ENCODE data around the gene TMED10. TPM values are rescaled to one million over a fixed set of nuclear protein-coding genes. Genes with fewer than 3 reads are reported as not detected.

The TMED10 gene
- 709 and 770 TPM in 2 replicates for total RNA-seq (2021)
- percentile 97 among the genes with signal in this experiment for Bru-seq, nascent RNA
- BruChase-seq, experiment 1, labeled RNA remaining after a 2-hour chase, result percentile 96 among the genes with signal in this experiment
- BruChase-seq, experiment 2, labeled RNA remaining after a 6-hour chase, result percentile 98 among the genes with signal in this experiment
- long read RNA-seq, full-length matches to known transcripts, result 905 of 1,021 reads
- long read RNA-seq, partial matches to known transcripts, result 7 of 1,021 reads
- long read RNA-seq, other reads (novel, unspliced or antisense), result 109 of 1,021 reads

- Histone ChIP-seq H3K27me3 (ENCODE audit: insufficient read depth, low read depth) (no peaks in the 10 kb centered on the region), H3K79me2 (ENCODE audit: low read depth) (peaks cover 52% of the 10 kb centered on the region), H3K4me1 (replicated peaks; ENCODE audit: insufficient read depth) (peaks cover 26% of the 10 kb centered on the region), H2AFZ (peak within 1 kb of the TSS; percentile 80), H3K4me2 (peak within 1 kb of the TSS; percentile 84), H3K9me2 (ENCODE audit: insufficient read depth) (no peaks in the 10 kb centered on the region), H3K9me3 (ENCODE audit: insufficient read depth, low read depth) (no peaks in the 10 kb centered on the region), H3K4me3 (peak within 1 kb of the TSS; percentile 80), H3K36me3 (ENCODE audit: low read depth) (peaks cover 22% of the 10 kb centered on the region; the same call in 1 of the 2 replicates), H3K27ac (peak within 1 kb of the TSS; percentile 94), H3F3A (ENCODE audit: insufficient read depth, low read depth) (peaks cover 7% of the 10 kb centered on the region), H4K20me1 (ENCODE audit: insufficient read depth) (peaks cover 39% of the 10 kb centered on the region)
- BruUV-seq (replicated peaks), result TSS peak; percentile 86
- intact Hi-C loops (cut with micrococcal nuclease; ENCODE audit: unreplicated experiment), result loop anchor here (1.0 to 5.0 kb wide), 6 partner anchors 24 to 281 kb away; no protein-coding TSS in a partner anchor
- TF ChIP-seq CTCF (conservative IDR thresholded peaks at IDR 0.05), result no peak
- no peak for TF ChIP-seq EZH2 (IDR thresholded peaks at IDR 0.05; ENCODE audit: low read depth)
- CTCF ChIA-PET, result interaction anchor here (0.7 to 1.8 kb wide), 2 partner anchors 119 to 125 kb away, joined by 3 to 13 read pairs; no protein-coding TSS in a partner anchor
- POLR2A ChIA-PET (ENCODE audit: unreplicated experiment), result interaction anchor here (0.6 to 1.2 kb wide), 11 partner anchors 26 to 1919 kb away, joined by 3 to 8 read pairs (median 3); partner anchors contain the start of gene FOS
- DNase-seq, result peak; percentile 84 to 96
Measured at GRCh38 chr14:75176142-75176820, at the start of gene TMED10. TMED10 (minus strand) TSS chr14:75176612; CDS start chr14:75176579, 33 bp downstream.

GRCh38 chr14:75224561-75224960, 48.1 kb upstream of the TMED10 start:
- Histone ChIP-seq H3K9me2 (ENCODE audit: insufficient read depth) (no peaks in the 10 kb centered on the region), H3K27me3 (ENCODE audit: insufficient read depth, low read depth) (no peaks in the 10 kb centered on the region), H3K79me2 (ENCODE audit: low read depth) (no peaks in the 10 kb centered on the region), H3K4me1 (replicated peaks; ENCODE audit: insufficient read depth) (peaks cover 71% of the 10 kb centered on the region), H4K20me1 (ENCODE audit: insufficient read depth) (no peaks in the 10 kb centered on the region), H3F3A (ENCODE audit: insufficient read depth, low read depth) (peaks cover 36% of the 10 kb centered on the region), H3K9me3 (ENCODE audit: insufficient read depth, low read depth) (no peaks in the 10 kb centered on the region), H2AFZ (no peak overlapping the region), H3K4me2 (no peak overlapping the region), H3K36me3 (ENCODE audit: low read depth) (no peaks in the 10 kb centered on the region), H3K4me3 (no peak overlapping the region), H3K27ac (peak overlapping the region; percentile 42; the same call in 1 of the 2 replicates)
- intact Hi-C loops (cut with micrococcal nuclease; ENCODE audit: unreplicated experiment), result loop anchor here (5.0 kb wide), 1 partner anchor 33 kb away; no protein-coding TSS in a partner anchor
- TF ChIP-seq EZH2 (IDR thresholded peaks at IDR 0.05; ENCODE audit: low read depth) (no peak), CTCF (conservative IDR thresholded peaks at IDR 0.05) (no peak)
- no TSS peak for BruUV-seq (replicated peaks)
- ChIA-PET CTCF (interaction anchor here (0.6 kb wide), 1 partner anchor 21 kb away, joined by 4 read pairs; no protein-coding TSS in a partner anchor), POLR2A (ENCODE audit: unreplicated experiment) (interaction anchor here (0.6 kb wide), 2 partner anchors 31 to 65 kb away, joined by 3 read pairs; no protein-coding TSS in a partner anchor)
- no peak for DNase-seq

- no peak overlapping the region for H3K4me3 ChIP-seq
- ChIA-PET POLR2A (ENCODE audit: unreplicated experiment) (interaction anchor here (0.7 kb wide), 1 partner anchor 43 kb away, joined by 6 read pairs; no protein-coding TSS in a partner anchor), CTCF (interaction anchor here (0.5 to 0.7 kb wide), 2 partner anchors 58 to 76 kb away, joined by 3 to 4 read pairs; no protein-coding TSS in a partner anchor)
- no peaks in the 10 kb centered on the region for H3K27me3 ChIP-seq (ENCODE audit: insufficient read depth, low read depth)
- H3K36me3 ChIP-seq (ENCODE audit: low read depth), result no peaks in the 10 kb centered on the region
- DNase-seq, result peak; percentile 41 to 56
- TF ChIP-seq CTCF (conservative IDR thresholded peaks at IDR 0.05) (no peak), EZH2 (IDR thresholded peaks at IDR 0.05; ENCODE audit: low read depth) (no peak)
- no peak overlapping the region for H2AFZ ChIP-seq
- no TSS peak for BruUV-seq (replicated peaks)
- no peaks in the 10 kb centered on the region for H4K20me1 ChIP-seq (ENCODE audit: insufficient read depth)
- H3K9me3 ChIP-seq (ENCODE audit: insufficient read depth, low read depth), result no peaks in the 10 kb centered on the region
- H3K79me2 ChIP-seq (ENCODE audit: low read depth), result no peaks in the 10 kb centered on the region
- peaks cover 27% of the 10 kb centered on the region for H3F3A ChIP-seq (ENCODE audit: insufficient read depth, low read depth)
- peaks cover 62% of the 10 kb centered on the region for H3K4me1 ChIP-seq (replicated peaks; ENCODE audit: insufficient read depth)
- peak overlapping the region; percentile 21 for H3K4me2 ChIP-seq
- peak overlapping the region; percentile 42 for H3K27ac ChIP-seq
- intact Hi-C loops (cut with micrococcal nuclease; ENCODE audit: unreplicated experiment), result loop anchor here (2.0 to 5.0 kb wide), 2 partner anchors 23 to 34 kb away; no protein-coding TSS in a partner anchor
- no peaks in the 10 kb centered on the region for H3K9me2 ChIP-seq (ENCODE audit: insufficient read depth)
Measured at GRCh38 chr14:75223664-75224154, 47.3 kb upstream of the TMED10 start.

All from PC-9 (cell line).